GM12872 (cell line): ENCODE data around the gene TTLL10.

Experiments used
- CTCF ChIP-seq: IDR thresholded peaks from 3 replicates; pipeline ENCODE4 v1.5.1; 2011; ENCODE audit warnings: low read depth, mild to moderate bottlenecking, low read length, moderate library complexity; ENCODE audit not compliant: insufficient read depth

Gene TTLL10

GRCh38 chr1:1197551-1198422 lies 24.1 kb downstream of the TTLL10 start:
- TF ChIP-seq CTCF: no peak

GRCh38 chr1:1198423-1199140 lies 24.9 kb downstream of the TTLL10 start:
- no peak for TF ChIP-seq CTCF

GRCh38 chr1:1199141-1199960 lies 25.7 kb downstream of the TTLL10 start:
- TF ChIP-seq CTCF: no peak

- no peak for TF ChIP-seq CTCF
These were observed 26.5 kb downstream of the TTLL10 start for GRCh38 chr1:1199961-1200875.

GRCh38 chr1:1200876-1201810 lies 27.5 kb downstream of the TTLL10 start:
- TF ChIP-seq CTCF: no peak
